Measurements from ENCODE around the gene EID2. TPM values are rescaled to one million over a fixed set of nuclear protein-coding genes. Genes with fewer than 3 reads are reported as not detected.
A peak's percentile ranks its signal among the peaks of the same experiment; 100 is the strongest.

Gene EID2
- total and polyA plus RNA-seq, 8 donors = 12.7 to 18.3 (median 15.9) TPM

DNA sequence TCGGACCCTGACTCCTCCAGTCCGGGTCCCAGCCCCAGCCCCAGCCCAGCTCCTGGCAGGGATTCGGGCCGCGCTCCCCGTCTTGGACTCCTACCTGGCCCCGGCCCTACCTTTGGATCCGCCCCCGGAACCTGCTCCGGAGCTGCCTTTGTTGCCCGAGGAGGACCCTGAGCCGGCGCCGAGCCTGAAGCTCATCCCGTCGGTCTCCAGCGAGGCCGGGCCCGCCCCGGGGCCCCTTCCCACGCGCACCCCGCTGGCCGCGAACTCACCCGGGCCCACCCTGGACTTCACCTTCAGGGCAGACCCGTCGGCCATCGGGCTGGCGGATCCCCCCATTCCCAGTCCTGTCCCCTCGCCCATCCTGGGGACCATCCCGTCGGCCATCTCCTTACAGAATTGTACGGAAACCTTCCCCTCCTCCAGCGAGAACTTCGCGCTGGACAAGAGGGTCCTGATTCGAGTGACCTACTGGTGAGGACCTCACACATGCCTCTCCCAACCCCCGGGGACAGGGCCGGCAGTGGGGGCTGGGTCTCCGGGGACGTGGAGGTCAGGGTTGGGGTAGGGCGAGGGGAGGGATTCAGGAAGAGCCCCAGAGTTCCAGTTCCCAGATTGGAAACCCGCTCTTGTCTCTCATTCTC, 24.3 kb downstream of the EID2 start:
- Histone ChIP-seq H3K36me3 (no peaks in the 10 kb centered on the region), H3K4me1 (peaks cover 5 to 16% of the 10 kb centered on the region in 2 donors), H3K4me3 (no peak overlapping the region), H3K27ac (no peak overlapping the region), H3K9me3 (no peaks in the 10 kb centered on the region), H3K27me3 (peaks cover 45 to 86% of the 10 kb centered on the region in 2 donors)
- intact Hi-C loops (cut with DNase I) = no loop called here
- TF ChIP-seq, protein P1, sequence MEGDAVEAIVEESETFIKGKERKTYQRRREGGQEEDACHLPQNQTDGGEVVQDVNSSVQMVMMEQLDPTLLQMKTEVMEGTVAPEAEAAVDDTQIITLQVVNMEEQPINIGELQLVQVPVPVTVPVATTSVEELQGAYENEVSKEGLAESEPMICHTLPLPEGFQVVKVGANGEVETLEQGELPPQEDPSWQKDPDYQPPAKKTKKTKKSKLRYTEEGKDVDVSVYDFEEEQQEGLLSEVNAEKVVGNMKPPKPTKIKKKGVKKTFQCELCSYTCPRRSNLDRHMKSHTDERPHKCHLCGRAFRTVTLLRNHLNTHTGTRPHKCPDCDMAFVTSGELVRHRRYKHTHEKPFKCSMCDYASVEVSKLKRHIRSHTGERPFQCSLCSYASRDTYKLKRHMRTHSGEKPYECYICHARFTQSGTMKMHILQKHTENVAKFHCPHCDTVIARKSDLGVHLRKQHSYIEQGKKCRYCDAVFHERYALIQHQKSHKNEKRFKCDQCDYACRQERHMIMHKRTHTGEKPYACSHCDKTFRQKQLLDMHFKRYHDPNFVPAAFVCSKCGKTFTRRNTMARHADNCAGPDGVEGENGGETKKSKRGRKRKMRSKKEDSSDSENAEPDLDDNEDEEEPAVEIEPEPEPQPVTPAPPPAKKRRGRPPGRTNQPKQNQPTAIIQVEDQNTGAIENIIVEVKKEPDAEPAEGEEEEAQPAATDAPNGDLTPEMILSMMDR (IDR thresholded peaks at IDR 0.05) = no peak
- ATAC-seq (peak; percentile 21), DNase-seq (peak in 1 of 4 donors; percentile 80)

DNA sequence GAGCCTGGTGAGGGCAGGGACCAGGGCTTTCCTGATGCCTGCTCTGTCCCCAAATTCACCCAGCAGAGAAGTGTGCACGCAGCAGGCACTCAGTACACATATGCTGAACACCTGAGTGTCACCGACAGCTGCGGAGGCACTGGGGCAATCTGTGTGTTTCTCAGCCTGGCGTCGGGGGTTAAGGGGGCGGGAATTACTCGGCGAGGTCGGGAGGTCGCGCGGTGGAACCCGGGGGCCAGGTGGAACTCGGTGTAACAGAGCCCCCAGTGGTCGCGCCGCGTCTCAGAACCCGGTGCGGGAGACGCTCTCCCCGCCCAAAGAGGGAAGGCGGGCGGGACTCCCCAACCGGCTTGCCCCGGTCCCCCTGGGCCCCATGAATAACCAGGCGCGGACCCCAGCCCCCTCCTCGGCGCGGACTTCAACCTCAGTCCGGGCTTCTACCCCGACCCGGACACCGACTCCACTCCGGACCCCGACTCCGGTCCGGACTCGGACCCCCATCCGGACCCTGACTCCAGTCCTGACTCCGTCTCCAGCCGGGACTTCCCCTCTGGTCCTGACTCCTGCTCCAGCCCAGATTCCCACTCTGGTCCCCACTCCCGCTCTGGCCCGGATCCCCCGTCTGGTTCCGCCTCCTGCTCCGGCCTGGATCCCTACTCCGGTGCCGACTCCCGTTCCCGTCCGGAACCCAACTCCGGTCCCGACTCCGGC, 25.0 kb downstream of the EID2 start, which contains the start of gene SELENOV:
Gene SELENOV (plus strand): TSS at position 300 of the 711 bp plus-strand sequence. CDS start 74 bp downstream, at position 374.
- Histone ChIP-seq H3K36me3 (no peaks in the 10 kb centered on the region), H3K9me3 (no peaks in the 10 kb centered on the region), H3K27me3 (peaks cover 45 to 93% of the 10 kb centered on the region in 2 donors), H3K4me1 (peaks cover 5 to 16% of the 10 kb centered on the region in 2 donors), H3K27ac (no peak within 1 kb of the TSS), H3K4me3 (no peak within 1 kb of the TSS)
- ATAC-seq (peak; percentile 14), DNase-seq (peak in 1 of 4 donors; percentile 26)
- intact Hi-C loops (cut with DNase I) = no loop called here
- TF ChIP-seq, protein P1 (IDR thresholded peaks at IDR 0.05) = no peak

DNA sequence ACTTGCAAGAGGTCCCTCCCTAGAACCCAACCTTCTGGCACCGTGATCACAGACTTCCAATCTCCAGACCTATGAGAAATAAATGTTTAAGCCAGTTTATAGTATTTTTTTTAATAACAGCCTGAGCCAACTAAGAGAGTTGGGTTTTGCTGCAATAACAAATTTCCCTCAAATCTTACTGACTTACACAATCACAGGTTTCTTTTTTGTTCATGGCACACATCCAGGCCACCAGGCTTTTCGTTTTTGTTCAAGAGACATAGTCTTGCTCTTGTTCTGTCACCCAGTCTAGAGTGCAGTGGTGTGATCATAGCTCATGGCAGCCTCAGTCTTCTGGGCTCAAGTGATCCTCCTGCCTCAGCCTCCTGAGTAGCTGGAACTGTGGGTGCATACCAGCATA, 27.0 kb downstream of the EID2 start:
- Histone ChIP-seq H3K27me3 (peaks cover 53 to 99% of the 10 kb centered on the region in 2 donors), H3K4me3 (no peak overlapping the region), H3K4me1 (peaks cover 5 to 16% of the 10 kb centered on the region in 2 donors), H3K27ac (no peak overlapping the region), H3K36me3 (no peaks in the 10 kb centered on the region), H3K9me3 (no peaks in the 10 kb centered on the region)
- DNase-seq (no peak), ATAC-seq (no peak)
- TF ChIP-seq, protein P1 (IDR thresholded peaks at IDR 0.05) = no peak
- intact Hi-C loops (cut with DNase I) = no loop called here

DNA sequence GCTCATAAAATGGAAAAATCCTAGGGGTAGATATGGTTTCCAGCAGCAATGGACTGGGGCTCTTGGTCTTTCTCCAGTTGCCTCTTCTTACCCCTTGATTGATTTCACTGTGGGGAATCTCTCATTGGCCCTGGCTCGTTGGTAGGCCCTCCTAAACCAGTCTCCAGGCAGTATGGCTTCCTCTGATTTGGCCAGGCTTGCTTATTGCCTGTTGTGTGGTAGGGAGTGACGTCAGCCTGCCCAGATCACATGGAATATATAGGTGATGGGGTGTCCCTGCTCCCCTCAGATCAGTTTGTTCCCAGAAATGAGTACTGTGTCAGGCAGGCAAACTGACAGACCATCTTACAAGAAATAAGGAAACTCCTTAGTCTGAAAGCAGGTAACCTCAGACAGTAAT, 30.7 kb downstream of the EID2 start:
- ATAC-seq = no peak
- no peak overlapping the region for H3K4me3 ChIP-seq
- DNase-seq = no peak
- no peaks in the 10 kb centered on the region for H3K36me3 ChIP-seq
- H3K27me3 ChIP-seq = peaks cover 47 to 99% of the 10 kb centered on the region in 2 donors
- no peak overlapping the region for H3K27ac ChIP-seq
- intact Hi-C loops (cut with DNase I) = no loop called here
- TF ChIP-seq, protein P1 (IDR thresholded peaks at IDR 0.05) = no peak
- H3K9me3 ChIP-seq = no peaks in the 10 kb centered on the region
- peaks cover 0 to 8% of the 10 kb centered on the region in 2 donors for H3K4me1 ChIP-seq

DNA sequence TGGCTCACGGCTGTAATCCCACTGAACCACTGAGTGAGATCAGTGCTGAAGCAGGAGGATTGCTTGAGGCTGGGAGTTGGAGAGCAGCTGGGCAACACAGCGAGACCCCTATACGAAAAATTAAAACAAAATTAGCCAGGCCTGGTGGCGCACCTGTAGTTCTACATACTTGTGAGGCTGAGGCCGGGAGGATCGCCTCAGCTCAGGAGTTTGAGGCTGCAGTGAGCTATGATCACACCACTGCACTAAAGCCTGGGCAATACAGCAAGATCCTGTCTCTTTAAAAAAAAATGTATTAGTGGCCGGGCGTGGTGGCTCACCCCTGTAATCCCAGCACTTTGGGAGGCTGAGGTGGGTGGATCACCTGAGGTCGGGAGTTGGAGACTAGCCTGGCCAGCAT, 31.3 kb downstream of the EID2 start:
- DNase-seq (no peak), ATAC-seq (no peak)
- Histone ChIP-seq H3K27ac (no peak overlapping the region), H3K36me3 (no peaks in the 10 kb centered on the region), H3K4me3 (no peak overlapping the region), H3K9me3 (no peaks in the 10 kb centered on the region), H3K4me1 (peaks cover 0 to 8% of the 10 kb centered on the region in 2 donors), H3K27me3 (peaks cover 44 to 99% of the 10 kb centered on the region in 2 donors)
- intact Hi-C loops (cut with DNase I) = no loop called here
- TF ChIP-seq, protein P1 (IDR thresholded peaks at IDR 0.05) = no peak
